KMS-11 (cell line): ENCODE data around the gene CHMP6.

Experiments used
- H2AFZ ChIP-seq: fragments of 200-600 bp; sonication (generic); 2 replicates; pipeline ENCODE4 v1.6.1; 2016; ENCODE audit warnings: antibody characterized with exemption, mixed run types, low read depth
- H3K27ac ChIP-seq: fragments of 200-600 bp; sonication (generic); 2 replicates; pipeline ENCODE4 v1.6.1; 2016; ENCODE audit warnings: mild to moderate bottlenecking, mixed run types
- H3K27me3 ChIP-seq: fragments of 200-600 bp; sonication (generic); 2 replicates; pipeline ENCODE4 v1.6.1; 2017; ENCODE audit warnings: mild to moderate bottlenecking, low read depth, mixed run types, moderate library complexity; ENCODE audit not compliant: insufficient read depth
- H3K36me3 ChIP-seq: fragments of 200-600 bp; sonication (generic); 2 replicates; pipeline ENCODE4 v1.6.1; 2017; ENCODE audit warnings: mild to moderate bottlenecking, mixed run types; ENCODE audit not compliant: insufficient read depth
- H3K4me1 ChIP-seq: fragments of 200-600 bp; sonication (generic); 2 replicates; pipeline ENCODE4 v1.6.1; 2016; ENCODE audit warnings: mild to moderate bottlenecking, low read depth, mixed run types; ENCODE audit not compliant: poor library complexity, severe bottlenecking
- H3K4me2 ChIP-seq: fragments of 200-600 bp; sonication (generic); 2 replicates; pipeline ENCODE4 v1.7.0; 2016; ENCODE audit warnings: mild to moderate bottlenecking, mixed run types
- H3K4me3 ChIP-seq: fragments of 200-600 bp; sonication (generic); IDR thresholded peaks from 2 replicates; pipeline ENCODE4 v1.6.1; 2017; ENCODE audit warnings: low read depth, low read length, mixed read lengths; ENCODE audit not compliant: insufficient read depth
- H3K79me2 ChIP-seq: fragments of 200-600 bp; sonication (generic); 2 replicates; pipeline ENCODE4 v1.6.1; 2016; ENCODE audit warnings: low read depth, mixed run types; ENCODE audit not compliant: insufficient read depth
- H3K9ac ChIP-seq: fragments of 200-600 bp; sonication (generic); 2 replicates; pipeline ENCODE4 v1.6.1; 2016; ENCODE audit warnings: mild to moderate bottlenecking, mixed run types
- H4K20me1 ChIP-seq: fragments of 200-600 bp; sonication (generic); 2 replicates; pipeline ENCODE4 v1.6.1; 2016; ENCODE audit warnings: mild to moderate bottlenecking, mixed run types; ENCODE audit not compliant: insufficient read depth
- CTCF ChIP-seq: fragments of 200-600 bp; sonication (generic); conservative IDR thresholded peaks from 2 replicates; pipeline ENCODE4 v1.6.1; 2017; ENCODE audit warnings: low read depth, mild to moderate bottlenecking, antibody characterized with exemption, low read length, moderate library complexity, mixed read lengths

CHMP6 gene

GRCh38 chr17:80960797-80961452 is 30.7 kb upstream of the CHMP6 start:
- no peaks in the 10 kb centered on the region for H4K20me1 ChIP-seq
- H3K4me1 ChIP-seq: no peaks in the 10 kb centered on the region
- no peak overlapping the region for H3K4me2 ChIP-seq
- H3K27me3 ChIP-seq: no peaks in the 10 kb centered on the region
- no peak for TF ChIP-seq CTCF
- no peak overlapping the region for H3K27ac ChIP-seq
- no peaks in the 10 kb centered on the region for H3K36me3 ChIP-seq
- H2AFZ ChIP-seq: no peak overlapping the region
- H3K79me2 ChIP-seq: no peaks in the 10 kb centered on the region
- H3K4me3 ChIP-seq: no peak overlapping the region
- no peak overlapping the region for H3K9ac ChIP-seq

- no peaks in the 10 kb centered on the region for H4K20me1 ChIP-seq
- no peak overlapping the region for H3K4me2 ChIP-seq
Measured at GRCh38 chr17:80961541-80962330, 29.9 kb upstream of the CHMP6 start.

DNA sequence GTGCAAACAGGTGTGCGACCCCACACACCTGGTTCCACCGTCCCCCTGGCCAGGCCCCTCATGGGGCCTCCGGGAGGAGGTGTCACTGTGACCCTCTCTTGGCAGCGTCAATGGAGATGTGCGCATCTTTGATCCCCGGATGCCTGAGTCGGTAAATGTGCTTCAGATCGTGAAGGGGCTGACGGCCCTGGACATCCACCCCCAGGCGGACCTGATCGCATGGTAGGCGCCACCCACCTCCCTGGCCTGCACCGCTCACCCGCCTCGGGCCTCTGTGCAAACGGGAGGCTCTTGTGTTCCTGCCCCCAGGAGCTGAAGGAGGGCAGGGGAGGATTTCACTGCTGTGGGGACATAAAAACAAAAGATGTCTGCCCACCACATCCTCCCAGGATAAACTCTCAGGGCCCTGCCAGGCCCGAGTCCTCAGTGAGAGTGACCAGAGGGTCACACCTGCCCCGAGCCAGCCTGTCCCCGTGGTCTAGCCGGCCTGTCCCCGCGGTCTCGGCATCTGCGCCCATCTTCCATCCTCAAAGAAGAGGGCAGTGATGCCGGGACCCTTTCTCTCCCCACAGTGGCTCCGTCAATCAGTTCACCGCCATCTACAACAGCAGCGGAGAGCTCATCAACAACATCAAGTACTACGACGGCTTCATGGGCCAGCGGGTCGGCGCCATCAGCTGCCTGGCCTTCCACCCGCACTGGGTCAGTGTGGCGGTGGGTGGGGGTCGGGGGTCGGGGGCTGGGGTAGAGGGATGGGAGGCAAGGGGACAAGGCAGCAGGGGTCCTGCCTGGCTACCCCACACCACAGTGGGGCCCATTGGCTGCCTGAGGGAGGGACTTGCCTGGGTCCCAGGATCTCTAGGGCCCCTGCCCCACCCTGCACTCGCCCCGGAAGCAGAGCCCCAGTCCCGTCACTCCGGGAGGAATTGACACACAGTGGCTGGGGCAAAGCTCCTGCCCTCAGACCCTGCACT is 29.0 kb upstream of the CHMP6 start:
- H3K9ac ChIP-seq: no peak overlapping the region
- no peaks in the 10 kb centered on the region for H3K79me2 ChIP-seq
- H2AFZ ChIP-seq: no peak overlapping the region
- no peak overlapping the region for H3K4me2 ChIP-seq
- no peak overlapping the region for H3K27ac ChIP-seq
- H3K27me3 ChIP-seq: no peaks in the 10 kb centered on the region
- H3K4me3 ChIP-seq: no peak overlapping the region
- H4K20me1 ChIP-seq: no peaks in the 10 kb centered on the region
- no peaks in the 10 kb centered on the region for H3K4me1 ChIP-seq
- no peak for TF ChIP-seq CTCF
- no peaks in the 10 kb centered on the region for H3K36me3 ChIP-seq

More at GRCh38 chr17:80961541-80962330, 29.9 kb upstream of the CHMP6 start:
- no peaks in the 10 kb centered on the region for H3K79me2 ChIP-seq
- no peaks in the 10 kb centered on the region for H3K4me1 ChIP-seq
- no peak overlapping the region for H3K9ac ChIP-seq
- TF ChIP-seq CTCF: no peak
- H3K27ac ChIP-seq: no peak overlapping the region
- H3K4me3 ChIP-seq: no peak overlapping the region
- no peak overlapping the region for H2AFZ ChIP-seq
- H3K27me3 ChIP-seq: no peaks in the 10 kb centered on the region
- no peaks in the 10 kb centered on the region for H3K36me3 ChIP-seq

DNA sequence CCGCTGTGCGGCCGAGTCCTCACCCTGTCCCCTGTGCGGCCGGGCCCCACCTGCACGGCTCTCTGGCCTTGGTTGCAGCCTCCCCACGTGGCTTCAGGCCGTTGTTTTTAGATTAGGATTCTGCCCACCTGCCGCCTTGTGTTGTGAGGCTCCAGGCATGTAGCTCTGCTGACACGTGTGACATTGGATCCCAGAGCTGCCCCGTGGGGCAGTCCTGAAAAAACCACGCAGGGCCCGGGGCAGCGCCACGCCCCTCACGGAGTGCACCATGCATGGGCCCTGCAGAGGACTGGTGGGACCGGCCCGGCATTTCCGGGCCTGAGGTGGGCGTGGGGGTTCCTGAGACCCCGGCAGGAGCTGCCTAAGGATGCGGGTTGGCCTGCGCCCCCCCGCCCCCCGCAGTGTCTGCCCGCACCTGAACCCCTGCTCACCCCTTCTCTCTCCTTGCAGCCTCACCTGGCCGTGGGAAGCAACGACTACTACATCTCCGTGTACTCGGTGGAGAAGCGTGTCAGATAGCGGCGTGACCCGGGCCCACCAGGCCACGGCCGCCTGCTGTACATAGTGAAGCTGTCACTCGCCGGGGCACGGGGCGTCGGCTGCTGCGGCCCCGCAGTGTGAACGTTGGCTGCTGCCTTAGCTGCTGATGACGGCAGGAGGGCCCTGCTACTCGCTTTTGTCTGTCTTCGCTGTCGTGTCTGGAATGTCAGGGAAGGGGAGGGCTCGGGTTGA is 27.7 kb upstream of the CHMP6 start:
- no peak overlapping the region for H2AFZ ChIP-seq
- H3K79me2 ChIP-seq: no peaks in the 10 kb centered on the region
- no peak overlapping the region for H3K9ac ChIP-seq
- H4K20me1 ChIP-seq: no peaks in the 10 kb centered on the region
- TF ChIP-seq CTCF: no peak
- H3K4me2 ChIP-seq: no peak overlapping the region
- H3K4me3 ChIP-seq: no peak overlapping the region
- no peaks in the 10 kb centered on the region for H3K4me1 ChIP-seq
- no peaks in the 10 kb centered on the region for H3K36me3 ChIP-seq
- no peaks in the 10 kb centered on the region for H3K27me3 ChIP-seq
- H3K27ac ChIP-seq: no peak overlapping the region
